Measurements from ENCODE around the gene ERC2.

The ERC2 gene

DNA sequence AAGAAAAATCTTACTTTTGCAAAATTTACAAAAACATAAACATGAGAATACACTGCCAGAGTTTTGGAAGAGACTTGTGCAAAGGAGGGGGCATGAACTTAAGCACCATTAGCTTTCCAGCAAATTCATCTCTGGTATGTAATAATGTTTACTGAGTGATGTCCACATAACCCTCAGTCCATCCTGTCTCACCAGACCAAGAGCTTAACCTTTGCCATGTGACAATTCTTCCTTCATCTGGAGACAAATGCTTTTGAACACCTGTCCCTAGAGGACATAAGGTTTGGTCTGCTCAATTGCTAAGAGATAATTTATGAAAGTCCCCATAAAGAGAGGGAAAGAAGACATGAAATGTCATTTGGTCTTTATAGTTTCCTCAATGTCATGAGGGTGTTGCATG is 412.3 kb downstream of the ERC2 start:
- no peak overlapping the region for H3K4me3 ChIP-seq (ENCODE audit: low read depth, low read length)
- TF ChIP-seq, protein P1, sequence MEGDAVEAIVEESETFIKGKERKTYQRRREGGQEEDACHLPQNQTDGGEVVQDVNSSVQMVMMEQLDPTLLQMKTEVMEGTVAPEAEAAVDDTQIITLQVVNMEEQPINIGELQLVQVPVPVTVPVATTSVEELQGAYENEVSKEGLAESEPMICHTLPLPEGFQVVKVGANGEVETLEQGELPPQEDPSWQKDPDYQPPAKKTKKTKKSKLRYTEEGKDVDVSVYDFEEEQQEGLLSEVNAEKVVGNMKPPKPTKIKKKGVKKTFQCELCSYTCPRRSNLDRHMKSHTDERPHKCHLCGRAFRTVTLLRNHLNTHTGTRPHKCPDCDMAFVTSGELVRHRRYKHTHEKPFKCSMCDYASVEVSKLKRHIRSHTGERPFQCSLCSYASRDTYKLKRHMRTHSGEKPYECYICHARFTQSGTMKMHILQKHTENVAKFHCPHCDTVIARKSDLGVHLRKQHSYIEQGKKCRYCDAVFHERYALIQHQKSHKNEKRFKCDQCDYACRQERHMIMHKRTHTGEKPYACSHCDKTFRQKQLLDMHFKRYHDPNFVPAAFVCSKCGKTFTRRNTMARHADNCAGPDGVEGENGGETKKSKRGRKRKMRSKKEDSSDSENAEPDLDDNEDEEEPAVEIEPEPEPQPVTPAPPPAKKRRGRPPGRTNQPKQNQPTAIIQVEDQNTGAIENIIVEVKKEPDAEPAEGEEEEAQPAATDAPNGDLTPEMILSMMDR (IDR thresholded peaks at IDR 0.05; ENCODE audit: low read depth, low read length), result no peak

DNA sequence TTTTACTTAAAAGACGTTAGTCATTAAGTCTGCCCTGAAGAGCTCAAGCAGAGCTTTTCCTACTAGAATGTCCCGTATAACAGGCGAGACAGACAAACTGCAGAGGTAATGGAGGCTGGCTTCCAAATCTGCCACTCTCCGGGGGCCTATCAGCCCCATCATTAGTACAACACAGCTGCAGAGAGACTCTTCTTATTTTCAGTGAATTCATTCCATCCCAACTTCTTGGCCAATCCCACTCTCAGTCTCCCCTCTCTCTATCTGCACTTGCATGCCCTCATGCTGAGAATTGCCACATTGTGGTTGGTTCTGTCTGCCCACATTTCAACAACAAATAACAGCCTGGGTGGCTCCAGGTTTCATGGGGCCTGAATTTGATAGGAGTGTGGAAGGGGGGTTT is 412.7 kb downstream of the ERC2 start:
- H3K4me3 ChIP-seq (ENCODE audit: low read depth, low read length), result no peak overlapping the region
- TF ChIP-seq, protein P1 (IDR thresholded peaks at IDR 0.05; ENCODE audit: low read depth, low read length), result no peak

- H3K4me3 ChIP-seq (ENCODE audit: low read depth, low read length), result no peak overlapping the region
- TF ChIP-seq, protein P1 (IDR thresholded peaks at IDR 0.05; ENCODE audit: low read depth, low read length), result no peak
These were observed 413.4 kb downstream of the ERC2 start for GRCh38 chr3:56054844-56055243.

- H3K4me3 ChIP-seq (ENCODE audit: low read depth, low read length), result no peak overlapping the region
These were observed 414.5 kb downstream of the ERC2 start for GRCh38 chr3:56053727-56054126.

DNA sequence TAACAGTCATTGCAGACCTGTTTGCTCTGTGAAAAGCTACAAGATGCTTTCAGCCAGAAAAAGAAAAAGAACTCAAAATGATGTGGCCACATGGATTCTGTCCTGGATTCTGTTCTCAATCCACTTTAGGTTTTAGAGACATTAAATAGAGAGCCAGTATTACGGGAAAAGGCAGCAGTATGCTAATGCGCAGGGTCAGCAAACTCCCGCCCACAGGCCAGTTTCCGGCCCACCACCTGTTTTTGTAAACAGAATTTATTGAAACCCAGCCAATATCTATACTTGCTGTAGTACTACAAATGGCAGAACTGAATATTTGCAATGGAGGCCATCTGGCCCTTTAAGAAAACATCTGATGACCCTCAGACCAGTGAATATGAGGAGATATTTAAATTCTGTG is 416.1 kb downstream of the ERC2 start:
- TF ChIP-seq, protein P1 (IDR thresholded peaks at IDR 0.05; ENCODE audit: low read depth, low read length), result no peak

More at GRCh38 chr3:56053727-56054126, 414.5 kb downstream of the ERC2 start:
- TF ChIP-seq, protein P1 (IDR thresholded peaks at IDR 0.05; ENCODE audit: low read depth, low read length), result no peak

DNA sequence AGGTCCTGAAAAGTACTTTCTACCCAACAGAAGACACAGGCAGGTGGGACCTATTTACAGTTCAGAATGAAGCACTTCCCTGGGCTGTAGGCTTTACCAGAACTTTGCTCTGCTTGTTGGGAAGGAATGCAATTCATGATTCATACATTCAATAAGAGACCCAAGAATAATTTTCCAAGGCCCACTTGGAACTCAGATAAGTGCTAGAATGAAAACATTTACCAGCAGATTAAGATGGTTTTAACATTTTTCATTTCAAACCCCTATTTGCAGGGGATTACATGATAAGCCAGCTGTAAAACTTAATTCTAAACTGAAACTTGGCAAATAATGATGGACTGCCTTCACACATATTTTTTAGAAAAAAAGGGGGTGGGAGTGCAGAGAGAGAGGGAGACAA is 417.2 kb downstream of the ERC2 start:
- no peak overlapping the region for H3K4me3 ChIP-seq (ENCODE audit: low read depth, low read length)
- TF ChIP-seq, protein P1 (IDR thresholded peaks at IDR 0.05; ENCODE audit: low read depth, low read length), result no peak

More for the DNA sequence above, 416.1 kb downstream of the ERC2 start:
- no peak overlapping the region for H3K4me3 ChIP-seq (ENCODE audit: low read depth, low read length)

DNA sequence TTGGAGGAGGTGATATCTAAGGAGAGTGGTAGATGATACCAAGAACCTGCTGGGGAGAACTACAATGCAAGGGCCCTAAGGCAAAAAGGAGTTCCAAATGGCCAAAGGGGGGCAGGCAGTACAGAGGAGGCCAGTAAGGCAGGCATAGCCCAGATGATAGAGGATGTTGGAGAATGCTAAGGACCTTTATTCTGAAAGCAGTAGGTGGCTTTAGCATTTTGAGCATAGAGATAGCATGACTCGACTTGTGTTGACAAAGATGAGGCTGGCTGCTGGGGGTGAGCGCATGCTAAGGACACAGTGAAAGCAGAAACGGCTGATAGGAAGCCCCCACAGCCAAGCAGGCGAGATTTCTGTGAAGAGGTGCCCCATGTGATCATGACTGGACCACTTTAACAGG is 419.3 kb downstream of the ERC2 start:
- TF ChIP-seq, protein P1 (IDR thresholded peaks at IDR 0.05; ENCODE audit: low read depth, low read length), result no peak

More for the DNA sequence above, 419.3 kb downstream of the ERC2 start:
- no peak overlapping the region for H3K4me3 ChIP-seq (ENCODE audit: low read depth, low read length)

Data from WI38 (cell line).